GM12892 (cell line): ENCODE data around the gene MTFR2.

Experiments
- POLR2A ChIP-seq: IDR thresholded peaks from 2 replicates; pipeline ENCODE4 v1.6.1; 2011; ENCODE audit warnings: low read depth, low read length, control low read depth
- POLR2AphosphoS5 ChIP-seq: IDR thresholded peaks from 2 replicates; pipeline ENCODE4 v1.6.1; 2011; ENCODE audit warnings: low read depth, low read length, control low read depth
- TAF1 ChIP-seq: IDR thresholded peaks from 2 replicates; pipeline ENCODE4 v1.6.1; 2011; ENCODE audit warnings: low read depth, mild to moderate bottlenecking, control low read depth, low read length, borderline replicate concordance

GRCh38 chr6:136188486-136188885 lies 61.6 kb downstream of the MTFR2 start:
- TF ChIP-seq POLR2AphosphoS5 (no peak), POLR2A (no peak), TAF1 (no peak)
